GM10248 (cell line): ENCODE results near the gene FNDC3B.

Experiments
- CTCF ChIA-PET: fragments of 300-600 bp; sonication (Branson Sonifier 250); formaldehyde crosslinking; extraction: SDS; loops from one replicate; lab custom pipeline; 2021; ENCODE audit warnings: antibody characterized with exemption; lab: Yijun Ruan, JAX
- POLR2A ChIA-PET: fragments of 350-650 bp; sonication (Branson Sonifier 250); formaldehyde crosslinking; extraction: SDS; loops from one replicate; lab custom pipeline; 2020; ENCODE audit warnings: antibody characterized with exemption; lab: Yijun Ruan, JAX
- DNase-seq: peaks from one replicate; pipeline ENCODE4 v3.0.0; 2012; ENCODE audit errors: extremely low spot score
- CTCF ChIP-seq: IDR thresholded peaks from 2 replicates; pipeline ENCODE4 v1.5.1; 2012; ENCODE audit warnings: mild to moderate bottlenecking, low read depth; ENCODE audit errors: extremely low read depth, missing control alignments, control extremely low read depth

Gene FNDC3B

GRCh38 chr3:172271386-172271976, 232.1 kb downstream of the FNDC3B start:
- ChIA-PET POLR2A (no interaction called here), CTCF (no interaction called here)
- TF ChIP-seq CTCF, result no peak
- no peak for DNase-seq

- no peak for TF ChIP-seq CTCF
- CTCF ChIA-PET, result no interaction called here
- POLR2A ChIA-PET, result no interaction called here
- no peak for DNase-seq
Observed at GRCh38 chr3:172272698-172273097, 233.3 kb downstream of the FNDC3B start.

- no peak for DNase-seq
- CTCF ChIA-PET, result no interaction called here
- TF ChIP-seq CTCF, result no peak
- POLR2A ChIA-PET, result no interaction called here
Observed at GRCh38 chr3:172273378-172273777, 234.0 kb downstream of the FNDC3B start.

GRCh38 chr3:172274906-172275305, 235.5 kb downstream of the FNDC3B start:
- CTCF ChIA-PET, result interaction anchor here (1.0 to 1.8 kb wide), 8 partner anchors 9 to 97 kb away, joined by 3 to 6 read pairs (median 4); no protein-coding TSS in a partner anchor
- POLR2A ChIA-PET, result no interaction called here
- DNase-seq, result no peak
- no peak for TF ChIP-seq CTCF

- TF ChIP-seq CTCF, result no peak
- ChIA-PET POLR2A (no interaction called here), CTCF (interaction anchor here (1.0 to 1.8 kb wide), 9 partner anchors 9 to 125 kb away, joined by 3 to 6 read pairs (median 4); no protein-coding TSS in a partner anchor)
- no peak for DNase-seq
Observed at GRCh38 chr3:172275586-172275985, 236.2 kb downstream of the FNDC3B start.

GRCh38 chr3:172276103-172276502, 236.7 kb downstream of the FNDC3B start:
- DNase-seq, result no peak
- POLR2A ChIA-PET, result no interaction called here
- peak; percentile 20 for TF ChIP-seq CTCF
- CTCF ChIA-PET, result interaction anchor here (1.0 to 1.8 kb wide), 9 partner anchors 9 to 126 kb away, joined by 3 to 6 read pairs (median 4); no protein-coding TSS in a partner anchor

- ChIA-PET POLR2A (no interaction called here), CTCF (interaction anchor here (1.1 to 1.7 kb wide), 5 partner anchors 8 to 21 kb away, joined by 4 to 8 read pairs (median 5); no protein-coding TSS in a partner anchor)
- no peak for DNase-seq
- no peak for TF ChIP-seq CTCF
Observed at GRCh38 chr3:172277151-172277652, 237.8 kb downstream of the FNDC3B start.
